CD8-positive, alpha-beta memory T cell (primary cell): ENCODE measurements around the gene DNM3. TPM values are rescaled to one million over a fixed set of nuclear protein-coding genes. Genes with fewer than 3 reads are reported as not detected.

Source experiments
- CTCF ChIA-PET: fragments of 350-600 bp; sonication (Branson Sonifier 250); formaldehyde crosslinking; loops from one replicate; lab custom pipeline; 2021; ENCODE audit warnings: antibody characterized with exemption; lab: Charles Lee
- POLR2A ChIA-PET: fragments of 350-600 bp; sonication (Branson Sonifier 250); formaldehyde crosslinking; loops from one replicate; lab custom pipeline; 2021; ENCODE audit warnings: antibody characterized with exemption; lab: Charles Lee
- DNase-seq, 5 donors: peaks; one replicate each; pipeline versions ENCODE4 v3.0.0 to v3.0.0-alpha.2; 2020 to 2022; ENCODE audit warnings: mixed read lengths in 1 of 5
- H3K27ac ChIP-seq: one replicate; pipeline ENCODE4 v1.7.0; 2013; ENCODE audit warnings: low read depth, mild to moderate bottlenecking, low read length, moderate library complexity
- H3K27me3 ChIP-seq: 2 replicates; pipeline ENCODE4 v1.7.0; 2013; ENCODE audit warnings: low read length, mild to moderate bottlenecking; ENCODE audit not compliant: insufficient read depth, poor library complexity, severe bottlenecking
- H3K36me3 ChIP-seq: 2 replicates; pipeline ENCODE4 v1.7.0; 2013; ENCODE audit warnings: mild to moderate bottlenecking, low read length, moderate library complexity; ENCODE audit not compliant: insufficient read depth
- H3K4me1 ChIP-seq: 2 replicates; pipeline ENCODE4 v1.7.0; 2013; ENCODE audit warnings: mild to moderate bottlenecking, low read length, moderate library complexity; ENCODE audit not compliant: insufficient read depth
- H3K4me3 ChIP-seq: 2 replicates; pipeline ENCODE4 v1.7.0; 2013; ENCODE audit warnings: mild to moderate bottlenecking, low read length
- H3K9me3 ChIP-seq: 2 replicates; pipeline ENCODE4 v1.7.0; 2013; ENCODE audit warnings: mild to moderate bottlenecking, low read length
- H3K27ac Mint-ChIP-seq, 8 donors: one replicate each; pipeline ENCODE4 v1.8.0; 2020 to 2021; ENCODE audit warnings: mixed read lengths in 8 of 8, mild to moderate bottlenecking in 6 of 8, inconsistent platforms in 3 of 8, moderate library complexity in 3 of 8
- H3K27me3 Mint-ChIP-seq, 2 donors: one replicate each; pipeline ENCODE4 v1.8.0; 2020 to 2021; ENCODE audit warnings: mixed read lengths in 2 of 2, mild to moderate bottlenecking in 1 of 2, moderate library complexity in 1 of 2
- H3K36me3 Mint-ChIP-seq, 3 donors: one replicate each; pipeline ENCODE4 v1.8.0; 2020 to 2021; ENCODE audit warnings: mixed read lengths in 3 of 3, inconsistent platforms in 1 of 3, mild to moderate bottlenecking in 1 of 3
- H3K4me1 Mint-ChIP-seq, 3 donors: one replicate each; pipeline ENCODE4 v1.8.0; 2020 to 2021; ENCODE audit warnings: mixed read lengths in 3 of 3, inconsistent platforms in 1 of 3, mild to moderate bottlenecking in 1 of 3
- H3K4me3 Mint-ChIP-seq, 7 donors: one replicate each; pipeline ENCODE4 v1.8.0; 2020 to 2021; ENCODE audit warnings: mixed read lengths in 7 of 7, mild to moderate bottlenecking in 6 of 7, moderate library complexity in 4 of 7, inconsistent platforms in 2 of 7
- H3K9me3 Mint-ChIP-seq, 5 donors: one replicate each; pipeline ENCODE4 v1.8.0; 2020 to 2022; ENCODE audit warnings: mixed read lengths in 5 of 5, mild to moderate bottlenecking in 3 of 5, moderate library complexity in 2 of 5, inconsistent platforms in 1 of 5
- polyA plus RNA-seq: library from polyadenylated mRNA; unstranded; fragments of 300-500 nt; fragmentation: Illumina TruSeq; gene quantifications from one replicate; pipeline ENCODE4 v1.2.3, GENCODE V29; 2021
- total RNA-seq, 2 experiments: library from RNA; stranded (reverse); gene quantifications; one replicate each; pipeline ENCODE4 v1.2.3, GENCODE V29; 2021

DNM3 gene
- total and polyA plus RNA-seq, 3 experiments from 2014 or later: 0.29 to 0.64 (median 0.59) TPM

- Mint-ChIP-seq H3K4me1 (peaks cover 0 to 2% (median 0%) of the 10 kb centered on the region in 3 donors), H3K27me3 (peaks cover 1 to 11% of the 10 kb centered on the region in 2 donors), H3K4me3 (no peak overlapping the region), H3K27ac (no peak overlapping the region), H3K36me3 (no peaks in the 10 kb centered on the region), H3K9me3 (no peaks in the 10 kb centered on the region)
- H3K36me3 ChIP-seq: no peaks in the 10 kb centered on the region
- no peak overlapping the region for H3K27ac ChIP-seq
- H3K27me3 ChIP-seq: no peaks in the 10 kb centered on the region
- H3K9me3 ChIP-seq: no peaks in the 10 kb centered on the region
- no peak overlapping the region for H3K4me3 ChIP-seq
- DNase-seq: no peak
- POLR2A ChIA-PET: no interaction called here
- H3K4me1 ChIP-seq: no peaks in the 10 kb centered on the region
- CTCF ChIA-PET: interaction anchor here (1.2 to 7.4 kb wide), 7 partner anchors 9 to 341 kb away, joined by 3 to 60 read pairs (median 5); no protein-coding TSS in a partner anchor
These were observed 144.3 kb downstream of the DNM3 start for GRCh38 chr1:171985639-171986038.

GRCh38 chr1:171988243-171988885 is 147.1 kb downstream of the DNM3 start:
- H3K9me3 Mint-ChIP-seq: no peaks in the 10 kb centered on the region
- H3K4me1 Mint-ChIP-seq: peaks cover 0 to 2% (median 0%) of the 10 kb centered on the region in 3 donors
- DNase-seq: no peak
- H3K27ac Mint-ChIP-seq: no peak overlapping the region
- H3K4me1 ChIP-seq: no peaks in the 10 kb centered on the region
- H3K27me3 Mint-ChIP-seq: peaks cover 1 to 9% of the 10 kb centered on the region in 2 donors
- no peak overlapping the region for H3K4me3 Mint-ChIP-seq
- no peaks in the 10 kb centered on the region for H3K36me3 ChIP-seq
- H3K27me3 ChIP-seq: no peaks in the 10 kb centered on the region
- POLR2A ChIA-PET: no interaction called here
- CTCF ChIA-PET: interaction anchor here (1.4 to 7.4 kb wide), 3 partner anchors 188 to 411 kb away, joined by 3 to 60 read pairs (median 4); no protein-coding TSS in a partner anchor
- H3K9me3 ChIP-seq: no peaks in the 10 kb centered on the region
- no peaks in the 10 kb centered on the region for H3K36me3 Mint-ChIP-seq
- H3K27ac ChIP-seq: no peak overlapping the region
- H3K4me3 ChIP-seq: no peak overlapping the region

- ChIA-PET CTCF (no interaction called here), POLR2A (no interaction called here)
- Mint-ChIP-seq H3K4me3 (no peak overlapping the region), H3K36me3 (no peaks in the 10 kb centered on the region), H3K27ac (no peak overlapping the region), H3K4me1 (no peaks in the 10 kb centered on the region), H3K27me3 (peaks cover 0 to 2% of the 10 kb centered on the region in 2 donors), H3K9me3 (no peaks in the 10 kb centered on the region)
- no peaks in the 10 kb centered on the region for H3K9me3 ChIP-seq
- H3K27ac ChIP-seq: no peak overlapping the region
- no peaks in the 10 kb centered on the region for H3K36me3 ChIP-seq
- no peaks in the 10 kb centered on the region for H3K27me3 ChIP-seq
- H3K4me1 ChIP-seq: no peaks in the 10 kb centered on the region
- no peak overlapping the region for H3K4me3 ChIP-seq
- DNase-seq: no peak
These were observed 149.1 kb downstream of the DNM3 start for GRCh38 chr1:171990371-171990770.

GRCh38 chr1:171994293-171994692 is 153.0 kb downstream of the DNM3 start:
- CTCF ChIA-PET: interaction anchor here (1.6 kb wide), 1 partner anchor 9 kb away, joined by 4 read pairs; no protein-coding TSS in a partner anchor
- H3K9me3 ChIP-seq: no peaks in the 10 kb centered on the region
- Mint-ChIP-seq H3K4me3 (no peak overlapping the region), H3K4me1 (no peaks in the 10 kb centered on the region), H3K9me3 (no peaks in the 10 kb centered on the region), H3K27me3 (peaks cover 0 to 4% of the 10 kb centered on the region in 2 donors), H3K36me3 (no peaks in the 10 kb centered on the region), H3K27ac (peak overlapping the region in 1 of 8 donors; percentile 4)
- no peak overlapping the region for H3K27ac ChIP-seq
- no peaks in the 10 kb centered on the region for H3K4me1 ChIP-seq
- DNase-seq: no peak
- H3K36me3 ChIP-seq: no peaks in the 10 kb centered on the region
- POLR2A ChIA-PET: no interaction called here
- no peaks in the 10 kb centered on the region for H3K27me3 ChIP-seq
- no peak overlapping the region for H3K4me3 ChIP-seq

- Mint-ChIP-seq H3K4me3 (no peak overlapping the region), H3K36me3 (no peaks in the 10 kb centered on the region), H3K27ac (no peak overlapping the region), H3K9me3 (no peaks in the 10 kb centered on the region), H3K4me1 (no peaks in the 10 kb centered on the region), H3K27me3 (peaks cover 0 to 4% of the 10 kb centered on the region in 2 donors)
- no peaks in the 10 kb centered on the region for H3K36me3 ChIP-seq
- no peaks in the 10 kb centered on the region for H3K9me3 ChIP-seq
- no peak overlapping the region for H3K27ac ChIP-seq
- ChIA-PET POLR2A (interaction anchor here (0.7 kb wide), 1 partner anchor 172 kb away, joined by 9 read pairs; no protein-coding TSS in a partner anchor), CTCF (interaction anchor here (0.5 to 1.6 kb wide), 2 partner anchors 10 to 174 kb away, joined by 3 to 4 read pairs; no protein-coding TSS in a partner anchor)
- no peaks in the 10 kb centered on the region for H3K27me3 ChIP-seq
- no peak overlapping the region for H3K4me3 ChIP-seq
- DNase-seq: no peak
- no peaks in the 10 kb centered on the region for H3K4me1 ChIP-seq
These were observed 154.3 kb downstream of the DNM3 start for GRCh38 chr1:171995573-171995972.

- H3K4me1 Mint-ChIP-seq: no peaks in the 10 kb centered on the region
- ChIA-PET POLR2A (no interaction called here), CTCF (no interaction called here)
- peaks cover 0 to 4% of the 10 kb centered on the region in 2 donors for H3K27me3 Mint-ChIP-seq
- Histone ChIP-seq H3K4me1 (no peaks in the 10 kb centered on the region), H3K27me3 (no peaks in the 10 kb centered on the region), H3K36me3 (no peaks in the 10 kb centered on the region), H3K4me3 (no peak overlapping the region), H3K9me3 (no peaks in the 10 kb centered on the region), H3K27ac (no peak overlapping the region)
- no peak for DNase-seq
- no peak overlapping the region for H3K27ac Mint-ChIP-seq
- H3K4me3 Mint-ChIP-seq: no peak overlapping the region
- H3K36me3 Mint-ChIP-seq: no peaks in the 10 kb centered on the region
- H3K9me3 Mint-ChIP-seq: no peaks in the 10 kb centered on the region
These were observed 156.6 kb downstream of the DNM3 start for GRCh38 chr1:171997936-171998335.

- no peaks in the 10 kb centered on the region for H3K27me3 ChIP-seq
- Mint-ChIP-seq H3K4me1 (peaks cover 0 to 1% (median 0%) of the 10 kb centered on the region in 3 donors), H3K27ac (no peak overlapping the region), H3K9me3 (no peaks in the 10 kb centered on the region), H3K36me3 (no peaks in the 10 kb centered on the region), H3K27me3 (peaks cover 0 to 2% of the 10 kb centered on the region in 2 donors), H3K4me3 (no peak overlapping the region)
- H3K27ac ChIP-seq: no peak overlapping the region
- DNase-seq: no peak
- H3K4me1 ChIP-seq: no peaks in the 10 kb centered on the region
- ChIA-PET POLR2A (no interaction called here), CTCF (no interaction called here)
- no peaks in the 10 kb centered on the region for H3K9me3 ChIP-seq
- H3K4me3 ChIP-seq: no peak overlapping the region
- no peaks in the 10 kb centered on the region for H3K36me3 ChIP-seq
These were observed 157.4 kb downstream of the DNM3 start for GRCh38 chr1:171998711-171999110.

GRCh38 chr1:171999756-172000155 is 158.5 kb downstream of the DNM3 start:
- Mint-ChIP-seq H3K4me3 (no peak overlapping the region), H3K9me3 (no peaks in the 10 kb centered on the region), H3K27ac (no peak overlapping the region), H3K36me3 (no peaks in the 10 kb centered on the region), H3K27me3 (peaks cover 0 to 2% of the 10 kb centered on the region in 2 donors), H3K4me1 (peaks cover 3 to 8% (median 6%) of the 10 kb centered on the region in 3 donors)
- ChIA-PET POLR2A (no interaction called here), CTCF (no interaction called here)
- Histone ChIP-seq H3K4me3 (no peak overlapping the region), H3K4me1 (no peaks in the 10 kb centered on the region), H3K27ac (no peak overlapping the region), H3K36me3 (no peaks in the 10 kb centered on the region), H3K27me3 (no peaks in the 10 kb centered on the region), H3K9me3 (no peaks in the 10 kb centered on the region)
- no peak for DNase-seq
